Mesothelial cell of epicardium (in vitro differentiated cells): ENCODE results near the gene RPL22. TPM values are rescaled to one million over a fixed set of nuclear protein-coding genes. Genes with fewer than 3 reads are reported as not detected.
A peak's percentile ranks its signal among the peaks of the same experiment; 100 is the strongest.

ENCODE experiments used
- DNase-seq, 2 experiments: peaks; one replicate each; pipeline ENCODE4 v3.0.0; 2021; ENCODE audit warnings: low spot score in 2 of 2; ENCODE audit not compliant: unreplicated experiment in 2 of 2
- H3K27ac Mint-ChIP-seq: 2 replicates; pipeline ENCODE4 v1.8.0; 2021; ENCODE audit warnings: mixed read lengths
- H3K27me3 Mint-ChIP-seq: 2 replicates; pipeline ENCODE4 v1.8.0; 2021; ENCODE audit warnings: low read depth, mixed read lengths
- H3K36me3 Mint-ChIP-seq: 2 replicates; pipeline ENCODE4 v1.8.0; 2021; ENCODE audit warnings: mixed read lengths
- H3K4me1 Mint-ChIP-seq: 2 replicates; pipeline ENCODE4 v1.8.0; 2021; ENCODE audit warnings: mixed read lengths
- H3K4me3 Mint-ChIP-seq: 2 replicates; pipeline ENCODE4 v1.8.0; 2021; ENCODE audit warnings: mild to moderate bottlenecking, moderate library complexity, mixed read lengths
- H3K9me3 Mint-ChIP-seq: 2 replicates; pipeline ENCODE4 v1.8.0; 2021; ENCODE audit warnings: mixed read lengths
- CTCF ChIP-seq: fragments of 200-600 bp; sonication (generic); IDR thresholded peaks from one replicate; pipeline ENCODE4 v1.5.0; 2021; ENCODE audit warnings: antibody characterized with exemption; ENCODE audit not compliant: unreplicated experiment
- total RNA-seq: library from RNA; stranded (reverse); gene quantifications from 3 replicates; pipeline ENCODE4 v1.2.1, GENCODE V29; 2021

Gene RPL22
- total RNA-seq, 1 donor from 2014 or later: 426 TPM

- Mint-ChIP-seq H3K9me3 (no peaks in the 10 kb centered on the region), H3K27ac (no peak overlapping the region), H3K4me3 (no peak overlapping the region), H3K4me1 (peaks cover 23% of the 10 kb centered on the region), H3K27me3 (no peaks in the 10 kb centered on the region), H3K36me3 (peaks cover 35% of the 10 kb centered on the region)
- TF ChIP-seq CTCF: no peak
- no peak for DNase-seq
These were observed 12.3 kb upstream of the RPL22 start for GRCh38 chr1:6211731-6212130.

DNA sequence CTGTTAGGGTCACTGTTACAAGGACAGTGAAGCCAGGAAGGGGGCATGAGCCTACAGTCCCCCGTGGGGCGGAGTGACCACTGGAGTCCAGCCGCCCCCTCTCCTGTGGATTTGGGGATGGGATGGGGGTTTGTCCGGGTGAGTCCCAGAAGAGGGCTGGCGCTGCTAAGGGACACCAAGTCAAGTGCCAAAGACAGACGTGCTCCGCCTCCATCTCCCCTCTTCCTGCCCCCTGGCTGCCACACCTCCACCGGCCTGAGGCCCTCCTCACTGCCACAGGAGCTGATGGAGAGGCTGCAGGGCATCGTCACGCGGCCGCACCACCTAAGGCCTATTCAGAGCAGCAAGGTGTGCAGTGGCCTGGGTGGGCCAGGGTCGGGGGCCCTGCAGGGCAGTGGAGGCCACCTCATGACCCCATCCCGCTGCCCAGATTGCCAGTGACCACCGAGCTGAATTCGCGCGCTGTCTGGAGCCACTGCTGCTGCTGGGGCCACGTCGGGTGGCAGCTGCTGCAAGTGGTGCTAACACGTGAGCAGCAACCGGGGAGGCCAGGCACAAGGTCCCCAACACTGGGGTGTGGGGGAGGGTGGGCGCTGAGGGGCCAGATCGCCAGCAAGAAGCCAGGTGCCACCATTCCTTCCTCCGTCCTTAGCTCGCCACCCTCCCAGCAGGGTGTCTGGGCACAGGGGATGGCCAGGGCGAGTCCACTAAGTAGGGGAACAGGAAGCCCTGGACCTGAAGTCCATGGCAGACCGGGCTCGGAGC is 11.4 kb upstream of the RPL22 start:
- Mint-ChIP-seq H3K4me3 (no peak overlapping the region), H3K9me3 (no peaks in the 10 kb centered on the region), H3K27me3 (no peaks in the 10 kb centered on the region), H3K36me3 (peaks cover 32% of the 10 kb centered on the region), H3K27ac (no peak overlapping the region), H3K4me1 (peaks cover 23% of the 10 kb centered on the region)
- no peak for TF ChIP-seq CTCF
- DNase-seq: no peak

DNA sequence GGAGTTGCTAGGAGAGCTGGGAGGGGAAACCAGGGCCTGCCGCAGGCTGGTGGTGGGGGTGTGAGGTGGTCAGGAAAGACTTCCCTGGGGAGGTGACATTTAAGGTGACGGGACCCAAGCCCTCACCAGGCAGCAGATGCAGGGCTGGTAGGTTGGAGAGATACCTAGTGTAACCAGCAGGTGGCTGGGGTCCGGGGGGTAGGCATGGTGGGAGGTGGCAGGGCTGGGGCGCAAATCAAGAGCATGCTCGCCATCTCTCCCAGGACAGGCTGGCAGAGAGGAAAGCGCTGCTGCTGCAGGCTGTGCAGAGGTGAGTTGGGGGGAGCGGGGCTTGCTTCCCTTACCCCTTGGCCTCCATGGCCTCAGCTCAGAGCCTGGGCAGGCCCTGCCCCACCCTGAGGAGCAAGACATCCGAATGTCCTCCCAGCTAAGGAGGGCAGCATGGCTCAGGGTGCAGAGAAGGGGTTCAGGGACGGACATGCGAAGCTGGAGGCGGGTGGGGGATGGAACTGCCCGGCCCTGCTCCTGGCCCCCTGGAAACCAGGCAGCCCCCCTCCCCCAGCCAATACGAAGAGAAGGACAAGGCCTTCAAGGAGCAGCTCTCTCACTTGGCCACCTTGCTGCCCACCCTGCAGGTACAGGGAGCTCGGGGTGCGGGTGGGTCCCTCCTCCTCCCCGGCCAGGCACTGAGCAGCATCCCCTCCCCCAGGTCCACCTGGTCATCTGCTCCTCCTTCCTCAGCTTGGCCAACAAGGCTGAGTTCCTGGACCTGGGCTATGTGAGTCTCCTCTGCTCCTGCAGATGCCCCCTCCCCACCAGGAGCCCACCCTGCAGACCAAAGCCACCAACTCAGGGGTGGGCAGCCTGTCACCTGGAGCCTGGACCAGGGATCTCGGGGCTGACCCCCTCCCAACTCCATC is 10.5 kb upstream of the RPL22 start:
- Mint-ChIP-seq H3K4me3 (peak overlapping the region; percentile 39), H3K9me3 (no peaks in the 10 kb centered on the region), H3K27me3 (no peaks in the 10 kb centered on the region), H3K27ac (no peak overlapping the region), H3K4me1 (peaks cover 23% of the 10 kb centered on the region), H3K36me3 (peaks cover 26% of the 10 kb centered on the region)
- DNase-seq: no peak
- TF ChIP-seq CTCF: peak; percentile 21

DNA sequence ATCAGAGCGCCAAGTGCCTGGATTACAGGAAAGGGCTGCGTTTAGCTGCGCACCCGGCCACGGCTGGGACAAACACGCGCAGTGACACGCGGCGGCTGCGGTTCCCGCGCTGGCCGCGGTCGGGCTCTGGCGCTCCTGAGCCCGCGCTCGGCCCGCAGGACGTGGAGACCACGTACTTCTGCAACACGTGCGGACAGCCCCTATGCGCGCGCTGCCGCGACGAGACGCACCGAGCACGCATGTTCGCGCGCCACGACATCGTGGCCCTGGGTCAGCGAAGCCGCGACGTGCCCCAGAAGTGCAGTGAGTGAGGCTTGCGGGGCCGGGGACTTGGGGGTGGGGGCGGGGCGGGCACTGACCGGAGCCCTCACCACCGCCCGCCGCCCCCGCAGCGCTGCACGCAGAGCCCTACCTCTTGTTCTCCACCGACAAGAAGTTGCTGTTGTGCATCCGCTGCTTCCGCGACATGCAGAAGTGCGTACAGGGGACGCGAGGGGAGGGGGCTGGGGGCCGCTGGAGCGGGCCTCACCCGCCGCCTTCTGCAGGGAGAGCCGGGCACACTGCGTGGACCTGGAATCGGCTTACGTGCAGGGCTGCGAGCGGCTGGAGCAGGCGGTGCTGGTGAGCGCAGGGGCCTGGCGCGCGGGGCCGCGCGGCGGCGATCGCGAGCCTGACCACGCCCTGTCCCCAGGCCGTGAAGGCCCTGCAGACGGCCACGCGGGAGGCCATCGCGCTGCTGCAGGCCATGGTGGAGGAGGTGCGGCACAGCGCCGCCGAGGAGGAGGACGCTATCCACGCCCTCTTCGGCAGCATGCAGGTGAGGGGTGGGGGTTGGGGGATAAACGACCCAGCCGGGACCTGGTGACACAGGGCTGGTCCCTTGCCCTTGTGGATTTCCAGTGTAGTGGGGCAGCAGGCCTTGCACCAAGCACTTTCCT is 9.6 kb upstream of the RPL22 start:
- Mint-ChIP-seq H3K9me3 (no peaks in the 10 kb centered on the region), H3K27me3 (no peaks in the 10 kb centered on the region), H3K4me3 (peak overlapping the region; percentile 82), H3K36me3 (peaks cover 22% of the 10 kb centered on the region), H3K4me1 (peaks cover 26% of the 10 kb centered on the region), H3K27ac (no peak overlapping the region)
- DNase-seq: peak in 1 of 2 experiments; percentile 61
- TF ChIP-seq CTCF: peak; percentile 63

- Mint-ChIP-seq H3K27me3 (no peaks in the 10 kb centered on the region), H3K36me3 (peaks cover 15% of the 10 kb centered on the region), H3K4me3 (peak overlapping the region; percentile 82), H3K9me3 (no peaks in the 10 kb centered on the region), H3K4me1 (peaks cover 26% of the 10 kb centered on the region), H3K27ac (peak overlapping the region; percentile 61)
- no peak for DNase-seq
- no peak for TF ChIP-seq CTCF
These were observed 8.5 kb upstream of the RPL22 start for GRCh38 chr1:6207921-6208320.
